Measurements from ENCODE around the gene PLXDC1. TPM values are rescaled to one million over a fixed set of nuclear protein-coding genes. Genes with fewer than 3 reads are reported as not detected.
"Not testable (repeated sequence)": the region's sequence is repeated elsewhere in the genome, so short reads cannot be mapped to it uniquely, and the experiment has no call there.

PLXDC1 gene
- total RNA-seq, 2 experiments from 2014 or later = 1.7 to 2.4 TPM

DNA sequence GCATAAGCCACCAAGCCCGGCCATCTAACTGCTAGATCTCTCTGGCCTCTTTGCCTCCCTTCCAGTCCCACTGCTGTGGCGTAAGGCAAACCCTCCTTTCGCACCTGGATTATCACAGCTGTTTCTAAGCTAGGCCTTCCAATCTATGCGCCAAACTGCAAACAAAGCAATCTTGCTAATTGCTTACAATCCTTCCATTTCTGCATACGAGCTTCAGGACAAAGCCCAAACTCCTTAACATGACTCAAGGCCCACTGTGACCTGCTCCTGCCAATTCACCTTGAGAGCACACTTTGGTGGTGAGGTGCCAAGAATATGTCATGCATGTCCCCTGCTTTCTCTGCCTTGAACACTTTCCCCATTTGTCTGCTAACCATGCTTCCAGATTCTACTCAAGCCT, 20.5 kb upstream of the PLXDC1 start:
- ChIA-PET CTCF (interaction anchor here (0.8 to 5.4 kb wide), 7 partner anchors 7 to 190 kb away, joined by 3 to 151 read pairs (median 6); partner anchors contain the start of gene ARL5C), POLR2A (interaction anchor here (2.3 kb wide), 1 partner anchor 28 kb away, joined by 10 read pairs; the partner anchor contains the start of gene RPL19)
- ATAC-seq (no peak), DNase-seq (no peak)
- Mint-ChIP-seq H3K4me1 (ENCODE audit: low read depth) (peaks cover 22% of the 10 kb centered on the region), H3K27me3 (peaks cover 6% of the 10 kb centered on the region), H3K36me3 (ENCODE audit: low read depth) (peaks cover 8% of the 10 kb centered on the region), H3K4me3 (no peak overlapping the region), H3K27ac (no peak overlapping the region), H3K9me3 (peaks cover 3% of the 10 kb centered on the region)
- intact Hi-C loops (cut with micrococcal nuclease) = no loop called here
- TF ChIP-seq, protein P1, sequence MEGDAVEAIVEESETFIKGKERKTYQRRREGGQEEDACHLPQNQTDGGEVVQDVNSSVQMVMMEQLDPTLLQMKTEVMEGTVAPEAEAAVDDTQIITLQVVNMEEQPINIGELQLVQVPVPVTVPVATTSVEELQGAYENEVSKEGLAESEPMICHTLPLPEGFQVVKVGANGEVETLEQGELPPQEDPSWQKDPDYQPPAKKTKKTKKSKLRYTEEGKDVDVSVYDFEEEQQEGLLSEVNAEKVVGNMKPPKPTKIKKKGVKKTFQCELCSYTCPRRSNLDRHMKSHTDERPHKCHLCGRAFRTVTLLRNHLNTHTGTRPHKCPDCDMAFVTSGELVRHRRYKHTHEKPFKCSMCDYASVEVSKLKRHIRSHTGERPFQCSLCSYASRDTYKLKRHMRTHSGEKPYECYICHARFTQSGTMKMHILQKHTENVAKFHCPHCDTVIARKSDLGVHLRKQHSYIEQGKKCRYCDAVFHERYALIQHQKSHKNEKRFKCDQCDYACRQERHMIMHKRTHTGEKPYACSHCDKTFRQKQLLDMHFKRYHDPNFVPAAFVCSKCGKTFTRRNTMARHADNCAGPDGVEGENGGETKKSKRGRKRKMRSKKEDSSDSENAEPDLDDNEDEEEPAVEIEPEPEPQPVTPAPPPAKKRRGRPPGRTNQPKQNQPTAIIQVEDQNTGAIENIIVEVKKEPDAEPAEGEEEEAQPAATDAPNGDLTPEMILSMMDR (IDR thresholded peaks at IDR 0.05) = no peak

DNA sequence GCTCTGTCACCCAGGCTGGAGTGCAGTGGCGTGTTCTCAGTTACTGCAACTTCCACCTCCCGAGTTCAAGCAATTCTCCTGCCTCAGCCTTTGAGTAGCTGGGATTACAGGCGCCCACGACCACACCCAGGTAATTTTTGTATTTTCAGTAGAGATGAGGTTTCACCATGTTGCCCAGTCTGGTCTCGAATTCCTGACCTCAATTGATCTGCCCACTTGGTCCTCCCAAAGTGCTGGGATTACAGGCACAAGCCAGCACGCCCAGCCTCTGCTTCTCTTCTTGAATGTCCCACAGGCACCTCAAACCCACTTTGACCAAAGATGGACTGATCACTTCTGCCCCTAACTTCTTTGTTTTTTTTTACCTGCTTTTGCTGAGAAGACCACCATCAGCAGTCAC, 19.1 kb upstream of the PLXDC1 start:
- POLR2A ChIA-PET = interaction anchor here (0.7 kb wide), 2 partner anchors 18 to 156 kb away, joined by 3 read pairs; no protein-coding TSS in a partner anchor
- H3K27me3 Mint-ChIP-seq = peaks cover 12% of the 10 kb centered on the region
- ATAC-seq (no peak), DNase-seq (no peak)
- H3K4me1 Mint-ChIP-seq (ENCODE audit: low read depth) = peaks cover 22% of the 10 kb centered on the region
- H3K9me3 Mint-ChIP-seq = peaks cover 3% of the 10 kb centered on the region
- H3K27ac Mint-ChIP-seq = no peak overlapping the region
- peaks cover 6% of the 10 kb centered on the region for H3K36me3 Mint-ChIP-seq (ENCODE audit: low read depth)
- H3K4me3 Mint-ChIP-seq = no peak overlapping the region
- CTCF ChIA-PET = interaction anchor here (1.2 to 8.1 kb wide), 4 partner anchors 17 to 187 kb away, joined by 5 to 99 read pairs (median 8); partner anchors contain the start of gene PLXDC1
- TF ChIP-seq, protein P1 (IDR thresholded peaks at IDR 0.05) = no peak
- intact Hi-C loops (cut with micrococcal nuclease) = no loop called here

DNA sequence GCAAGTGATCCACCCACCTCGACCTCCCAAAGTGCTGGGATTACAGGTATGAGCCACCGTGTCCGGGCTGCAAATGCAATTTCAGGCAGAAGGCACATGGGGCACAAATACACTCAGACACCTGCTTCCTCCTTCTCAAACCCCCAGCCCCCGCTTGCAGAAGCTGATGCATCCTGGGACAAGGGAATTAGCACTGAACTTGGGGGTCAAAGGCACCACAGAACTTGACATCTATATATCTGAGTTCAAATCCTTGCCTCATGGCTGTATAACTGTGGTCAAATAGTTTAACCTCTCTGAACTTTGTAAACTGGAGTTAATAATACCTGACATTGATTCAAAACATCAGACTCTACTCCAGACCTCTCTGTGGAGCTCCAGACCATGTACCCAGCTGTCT, 18.7 kb upstream of the PLXDC1 start:
- Mint-ChIP-seq H3K4me3 (no peak overlapping the region), H3K27me3 (peaks cover 12% of the 10 kb centered on the region), H3K9me3 (peaks cover 3% of the 10 kb centered on the region), H3K36me3 (ENCODE audit: low read depth) (peaks cover 2% of the 10 kb centered on the region), H3K4me1 (ENCODE audit: low read depth) (peaks cover 21% of the 10 kb centered on the region), H3K27ac (no peak overlapping the region)
- ChIA-PET CTCF (interaction anchor here (1.2 to 8.1 kb wide), 3 partner anchors 16 to 187 kb away, joined by 4 to 99 read pairs (median 9); partner anchors contain the start of gene PLXDC1), POLR2A (interaction anchor here (0.7 kb wide), 2 partner anchors 17 to 156 kb away, joined by 3 read pairs; no protein-coding TSS in a partner anchor)
- DNase-seq (no peak), ATAC-seq (no peak)
- intact Hi-C loops (cut with micrococcal nuclease) = no loop called here
- TF ChIP-seq, protein P1 (IDR thresholded peaks at IDR 0.05) = no peak

DNA sequence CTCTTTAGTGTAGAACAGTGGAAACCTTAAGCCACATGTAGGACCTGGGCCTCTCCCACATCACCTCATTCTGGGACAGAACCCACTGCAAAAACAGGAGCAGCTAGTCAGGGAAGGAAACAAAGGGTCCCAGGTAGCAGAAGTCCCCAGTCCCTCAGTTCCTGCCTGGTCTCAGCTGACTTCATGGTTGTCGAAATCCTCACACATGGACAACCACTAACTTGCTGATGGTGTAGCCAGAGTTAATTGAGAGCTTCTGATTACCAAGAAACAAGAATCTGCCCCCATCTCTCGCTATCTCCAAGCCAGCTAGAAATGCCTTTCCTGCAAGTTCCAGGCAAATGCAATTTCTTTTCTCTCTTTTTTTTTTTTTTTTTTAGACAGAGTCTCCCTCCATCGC, 18.1 kb upstream of the PLXDC1 start:
- H3K27me3 Mint-ChIP-seq = peaks cover 12% of the 10 kb centered on the region
- no peaks in the 10 kb centered on the region for H3K36me3 Mint-ChIP-seq (ENCODE audit: low read depth)
- ChIA-PET POLR2A (no interaction called here), CTCF (interaction anchor here (1.1 to 8.1 kb wide), 4 partner anchors 16 to 186 kb away, joined by 4 to 99 read pairs (median 6); partner anchors contain the start of gene PLXDC1)
- no peak for ATAC-seq
- intact Hi-C loops (cut with micrococcal nuclease) = no loop called here
- peaks cover 3% of the 10 kb centered on the region for H3K9me3 Mint-ChIP-seq
- no peak overlapping the region for H3K4me3 Mint-ChIP-seq
- DNase-seq = no peak
- no peak overlapping the region for H3K27ac Mint-ChIP-seq
- peaks cover 19% of the 10 kb centered on the region for H3K4me1 Mint-ChIP-seq (ENCODE audit: low read depth)
- TF ChIP-seq, protein P1 (IDR thresholded peaks at IDR 0.05) = no peak

DNA sequence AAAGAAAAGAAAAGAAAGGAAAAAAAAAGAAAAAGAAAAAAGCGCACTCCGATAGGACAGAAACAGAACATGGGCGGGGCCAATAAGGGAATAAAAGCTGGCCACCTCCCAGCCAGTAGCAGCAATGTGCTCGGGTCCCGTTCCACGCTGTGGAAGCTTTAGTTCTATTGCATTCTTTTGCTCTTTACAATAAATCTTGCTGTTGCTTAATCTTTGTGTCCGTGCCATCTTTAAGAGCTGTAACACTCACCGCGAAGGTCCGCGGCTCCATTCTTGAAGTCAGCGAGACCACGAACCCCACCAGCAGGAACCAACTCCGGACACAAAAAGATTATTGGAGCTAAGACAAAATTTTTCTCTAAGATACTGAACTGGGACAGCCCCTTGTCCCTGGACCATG, 17.7 kb upstream of the PLXDC1 start:
- intact Hi-C loops (cut with micrococcal nuclease) = no loop called here
- CTCF ChIA-PET = interaction anchor here (1.1 to 8.1 kb wide), 4 partner anchors 15 to 186 kb away, joined by 4 to 99 read pairs (median 6); partner anchors contain the start of gene PLXDC1
- no peak overlapping the region for H3K27ac Mint-ChIP-seq
- no peaks in the 10 kb centered on the region for H3K36me3 Mint-ChIP-seq (ENCODE audit: low read depth)
- H3K9me3 Mint-ChIP-seq = peaks cover 3% of the 10 kb centered on the region
- H3K4me3 Mint-ChIP-seq = no peak overlapping the region
- TF ChIP-seq, protein P1 (IDR thresholded peaks at IDR 0.05) = no peak
- DNase-seq (no peak), ATAC-seq (no peak)
- peaks cover 12% of the 10 kb centered on the region for H3K27me3 Mint-ChIP-seq
- POLR2A ChIA-PET = interaction anchor here (0.8 to 1.0 kb wide), 2 partner anchors 32 to 292 kb away, joined by 3 read pairs; partner anchors contain the start of gene CDK12
- H3K4me1 Mint-ChIP-seq (ENCODE audit: low read depth) = peaks cover 19% of the 10 kb centered on the region

DNA sequence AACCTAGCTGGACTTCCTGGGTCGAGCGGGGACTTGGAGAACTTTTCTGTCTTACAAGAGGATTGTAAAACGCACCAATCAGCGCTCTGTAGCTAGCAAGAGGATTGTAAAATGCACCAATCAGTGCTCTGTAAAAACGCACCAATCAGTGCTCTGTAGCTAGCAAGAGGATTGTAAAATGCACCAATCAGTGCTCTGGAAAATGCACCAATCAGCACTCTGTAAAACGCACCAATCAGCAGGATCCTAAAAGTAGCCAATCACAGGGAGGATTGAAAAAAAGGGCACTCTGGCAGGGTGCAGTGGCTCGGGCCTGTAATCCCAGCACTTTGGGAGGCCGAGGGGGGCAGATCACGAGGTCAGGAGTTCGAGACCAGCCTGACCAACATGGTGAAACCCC, 17.1 kb upstream of the PLXDC1 start:
- H3K4me3 Mint-ChIP-seq; H3K27ac Mint-ChIP-seq; DNase-seq; ATAC-seq; intact Hi-C loops (cut with micrococcal nuclease); H3K36me3 Mint-ChIP-seq (ENCODE audit: low read depth); H3K9me3 Mint-ChIP-seq: not testable (repeated sequence)
- ChIA-PET CTCF (interaction anchor here (1.1 to 8.1 kb wide), 6 partner anchors 6 to 69 kb away, joined by 3 to 151 read pairs (median 14); partner anchors contain the start of gene PLXDC1), POLR2A (interaction anchor here (0.8 to 1.0 kb wide), 2 partner anchors 33 to 293 kb away, joined by 3 read pairs; partner anchors contain the start of gene CDK12)
- peaks cover 12% of the 10 kb centered on the region for H3K27me3 Mint-ChIP-seq
- peaks cover 19% of the 10 kb centered on the region for H3K4me1 Mint-ChIP-seq (ENCODE audit: low read depth)

Measured in activated CD8-positive, alpha-beta T cell treated with anti-CD3 and anti-CD28 coated beads for 36 hours (primary cell).